ENCODE measurements around the gene SCYGR5.

SCYGR5 gene

GRCh38 chr2:227706859-227707258, 40.3 kb downstream of the SCYGR5 start:
- H3K4me3 ChIP-seq (ENCODE audit: insufficient read depth, low read depth, low read length, poor library complexity, severe bottlenecking): no peak overlapping the region
- H3K36me3 ChIP-seq (ENCODE audit: control insufficient read depth, insufficient read depth, low read length): no peaks in the 10 kb centered on the region
- H3K27ac ChIP-seq (ENCODE audit: insufficient read depth, low read length, poor library complexity, severe bottlenecking): no peak overlapping the region
- no peaks in the 10 kb centered on the region for H3K27me3 ChIP-seq (replicated peaks; ENCODE audit: control insufficient read depth, insufficient read depth, low read length, poor library complexity, severe bottlenecking)
- DNase-seq: no peak
- H3K4me1 ChIP-seq (ENCODE audit: control insufficient read depth, insufficient read depth, low read length, poor library complexity, severe bottlenecking): no peaks in the 10 kb centered on the region
- no peaks in the 10 kb centered on the region for H3K9me3 ChIP-seq (ENCODE audit: control insufficient read depth, low read length)

- H3K27ac ChIP-seq (ENCODE audit: insufficient read depth, low read length, poor library complexity, severe bottlenecking): no peak overlapping the region
- H3K4me1 ChIP-seq (ENCODE audit: control insufficient read depth, insufficient read depth, low read length, poor library complexity, severe bottlenecking): no peaks in the 10 kb centered on the region
- no peak for DNase-seq
- H3K4me3 ChIP-seq (ENCODE audit: insufficient read depth, low read depth, low read length, poor library complexity, severe bottlenecking): no peak overlapping the region
- no peaks in the 10 kb centered on the region for H3K36me3 ChIP-seq (ENCODE audit: control insufficient read depth, insufficient read depth, low read length)
- H3K9me3 ChIP-seq (ENCODE audit: control insufficient read depth, low read length): no peaks in the 10 kb centered on the region
- H3K27me3 ChIP-seq (replicated peaks; ENCODE audit: control insufficient read depth, insufficient read depth, low read length, poor library complexity, severe bottlenecking): no peaks in the 10 kb centered on the region
These were observed 40.8 kb downstream of the SCYGR5 start for GRCh38 chr2:227707390-227707789.

GRCh38 chr2:227710986-227711385, 44.4 kb downstream of the SCYGR5 start:
- Histone ChIP-seq H3K9me3 (ENCODE audit: control insufficient read depth, low read length) (no peaks in the 10 kb centered on the region), H3K27me3 (replicated peaks; ENCODE audit: control insufficient read depth, insufficient read depth, low read length, poor library complexity, severe bottlenecking) (no peaks in the 10 kb centered on the region), H3K36me3 (ENCODE audit: control insufficient read depth, insufficient read depth, low read length) (no peaks in the 10 kb centered on the region), H3K27ac (ENCODE audit: insufficient read depth, low read length, poor library complexity, severe bottlenecking) (no peak overlapping the region), H3K4me3 (ENCODE audit: insufficient read depth, low read depth, low read length, poor library complexity, severe bottlenecking) (no peak overlapping the region), H3K4me1 (ENCODE audit: control insufficient read depth, insufficient read depth, low read length, poor library complexity, severe bottlenecking) (no peaks in the 10 kb centered on the region)
- DNase-seq: no peak

- H3K4me3 ChIP-seq (ENCODE audit: insufficient read depth, low read depth, low read length, poor library complexity, severe bottlenecking): no peak overlapping the region
- no peak for DNase-seq
- H3K4me1 ChIP-seq (ENCODE audit: control insufficient read depth, insufficient read depth, low read length, poor library complexity, severe bottlenecking): peaks cover 4% of the 10 kb centered on the region
- no peaks in the 10 kb centered on the region for H3K27me3 ChIP-seq (replicated peaks; ENCODE audit: control insufficient read depth, insufficient read depth, low read length, poor library complexity, severe bottlenecking)
- H3K27ac ChIP-seq (ENCODE audit: insufficient read depth, low read length, poor library complexity, severe bottlenecking): no peak overlapping the region
- no peaks in the 10 kb centered on the region for H3K9me3 ChIP-seq (ENCODE audit: control insufficient read depth, low read length)
- H3K36me3 ChIP-seq (ENCODE audit: control insufficient read depth, insufficient read depth, low read length): no peaks in the 10 kb centered on the region
These were observed 46.7 kb downstream of the SCYGR5 start for GRCh38 chr2:227713291-227713690.

GRCh38 chr2:227716501-227716900, 49.9 kb downstream of the SCYGR5 start:
- no peak overlapping the region for H3K27ac ChIP-seq (ENCODE audit: insufficient read depth, low read length, poor library complexity, severe bottlenecking)
- peaks cover 4% of the 10 kb centered on the region for H3K4me1 ChIP-seq (ENCODE audit: control insufficient read depth, insufficient read depth, low read length, poor library complexity, severe bottlenecking)
- H3K36me3 ChIP-seq (ENCODE audit: control insufficient read depth, insufficient read depth, low read length): no peaks in the 10 kb centered on the region
- H3K9me3 ChIP-seq (ENCODE audit: control insufficient read depth, low read length): no peaks in the 10 kb centered on the region
- H3K27me3 ChIP-seq (replicated peaks; ENCODE audit: control insufficient read depth, insufficient read depth, low read length, poor library complexity, severe bottlenecking): no peaks in the 10 kb centered on the region
- H3K4me3 ChIP-seq (ENCODE audit: insufficient read depth, low read depth, low read length, poor library complexity, severe bottlenecking): no peak overlapping the region
- DNase-seq: no peak

Data from effector memory CD4-positive, alpha-beta T cell (primary cell).